ENCODE results near the gene TMEM225.
A peak's percentile ranks its signal among the peaks of the same experiment; 100 is the strongest.
"Not testable (repeated sequence)": the region's sequence is repeated elsewhere in the genome, so short reads cannot be mapped to it uniquely, and the experiment has no call there.

Gene TMEM225, protein sequence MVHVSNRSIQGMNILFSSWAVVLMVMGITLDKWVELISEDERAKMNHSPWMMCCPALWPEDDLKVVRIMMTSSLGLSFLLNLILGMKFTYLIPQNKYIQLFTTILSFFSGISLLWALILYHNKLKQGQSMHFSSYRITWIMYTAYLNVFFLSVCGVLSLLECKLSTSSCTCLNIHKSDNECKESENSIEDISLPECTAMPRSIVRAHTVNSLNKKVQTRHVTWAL

DNA sequence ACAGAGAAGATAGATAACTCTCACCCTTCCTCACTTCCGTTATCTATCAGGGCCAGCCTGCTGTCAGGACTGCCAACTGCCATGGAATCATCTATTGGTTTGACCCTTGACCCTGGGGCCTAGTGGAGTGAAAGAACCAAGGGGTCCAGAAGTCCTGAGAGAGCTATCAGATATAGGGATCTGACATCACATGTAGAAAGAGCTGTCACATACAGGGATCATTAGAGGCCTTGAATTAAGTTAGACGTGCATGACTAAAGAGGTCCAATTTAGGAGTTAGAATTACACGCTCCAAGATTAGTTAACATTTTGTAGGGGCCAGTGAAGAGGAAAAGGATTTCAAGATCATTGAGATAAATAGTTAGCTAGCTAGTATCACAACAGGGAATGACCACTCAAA, at the start of gene TMEM225:
TMEM225 (minus strand) TSS at position 101 of the 400 bp plus-strand sequence. CDS start 245 bp downstream, outside the sequence.
- no peak for DNase-seq

DNA sequence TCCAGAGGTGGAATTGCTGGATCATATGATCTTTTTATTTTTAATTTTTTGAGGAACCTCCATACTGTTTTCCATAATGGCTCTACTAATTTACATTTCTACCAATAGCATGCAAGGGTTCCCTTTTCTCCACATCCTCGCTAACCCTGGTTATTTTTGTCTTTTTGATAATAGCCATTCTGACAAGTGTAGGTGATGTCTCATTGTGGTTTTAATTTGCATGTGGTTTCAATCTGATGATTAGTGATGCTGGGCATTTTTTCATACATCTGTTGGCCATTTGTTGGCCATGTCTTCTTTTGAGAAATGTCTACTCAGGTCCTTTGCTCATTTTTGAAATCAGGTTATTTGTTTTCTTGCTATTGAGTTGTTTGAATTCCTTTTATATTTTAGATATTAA, 38.6 kb upstream of the TMEM225 start:
- DNase-seq, result no peak

DNA sequence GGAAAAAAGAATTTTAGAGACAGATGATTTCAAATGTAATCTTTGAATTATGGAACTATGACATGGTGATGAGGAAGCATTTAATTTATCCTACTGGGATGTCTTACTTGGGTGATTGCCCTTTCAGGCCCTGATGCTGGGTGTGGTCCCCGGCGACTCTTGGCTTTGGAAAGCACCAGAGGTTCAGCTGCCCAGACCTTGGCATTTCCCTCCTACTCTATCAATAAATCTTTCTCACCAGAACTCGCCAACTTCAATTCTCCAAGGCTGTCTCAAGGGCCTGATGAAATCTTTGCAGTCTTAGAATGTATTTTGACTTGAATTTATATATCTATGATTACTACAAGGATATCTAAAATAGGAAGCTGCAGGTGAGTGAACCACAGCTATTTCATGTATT, 35.5 kb upstream of the TMEM225 start:
- DNase-seq, result no peak

DNA sequence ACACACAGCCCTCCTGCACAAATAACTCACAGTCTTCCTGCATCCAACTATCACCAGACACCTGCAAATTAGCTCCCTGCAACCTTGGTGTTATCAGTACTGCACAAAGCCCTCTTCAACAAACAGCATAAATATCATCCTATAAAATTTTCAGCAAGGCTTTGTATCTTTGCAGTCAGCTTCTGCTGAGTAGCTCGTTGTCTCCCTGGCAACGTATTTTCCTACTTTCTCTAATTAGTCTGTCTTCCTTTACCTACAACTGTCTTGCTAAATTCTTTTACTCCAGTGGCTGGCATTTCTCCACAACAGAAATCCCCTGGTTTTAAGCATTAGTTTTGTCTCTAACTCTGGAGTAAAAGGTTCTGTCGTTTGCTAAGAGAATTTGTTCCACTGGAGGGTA, 20.4 kb upstream of the TMEM225 start:
- DNase-seq, result peak; percentile 24

DNA sequence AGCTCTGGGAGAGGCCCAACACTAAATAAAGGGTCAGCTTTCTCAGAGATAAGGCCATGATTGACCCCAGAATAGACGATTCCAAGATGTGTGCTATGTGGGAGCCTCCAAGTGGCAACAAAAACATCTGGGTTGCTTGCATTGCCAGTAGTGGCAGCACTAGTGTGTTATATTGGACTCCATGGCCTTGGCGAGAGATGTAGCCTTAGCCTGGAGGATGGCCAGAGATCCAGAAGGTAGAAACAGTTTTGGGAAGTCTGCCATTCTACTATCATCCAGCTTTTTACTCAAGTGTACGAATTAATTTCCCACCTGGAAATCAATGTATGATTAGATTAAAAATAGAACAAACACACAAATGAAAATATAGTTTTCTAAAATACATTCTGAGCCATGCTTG, 19.5 kb upstream of the TMEM225 start:
- no peak for DNase-seq

DNA sequence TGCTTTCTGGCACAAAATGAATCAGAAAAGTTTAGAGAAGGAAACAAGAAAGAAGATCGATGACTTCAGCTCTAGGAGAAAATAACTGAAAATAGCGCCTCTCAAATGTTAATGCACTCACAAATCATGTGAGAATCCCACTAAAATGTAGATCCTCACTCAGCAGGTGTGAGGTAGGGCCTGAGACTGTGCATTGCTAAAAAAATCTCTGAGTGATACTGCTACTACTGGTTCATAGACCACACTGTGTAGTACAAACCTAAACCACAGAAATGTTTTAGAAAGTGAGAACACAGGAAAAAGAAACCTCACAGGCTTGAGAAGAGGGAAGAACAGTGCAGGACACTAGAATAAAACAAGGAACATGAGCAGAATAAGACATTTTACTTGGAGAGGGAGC, 18.5 kb upstream of the TMEM225 start:
- DNase-seq, result no peak

DNA sequence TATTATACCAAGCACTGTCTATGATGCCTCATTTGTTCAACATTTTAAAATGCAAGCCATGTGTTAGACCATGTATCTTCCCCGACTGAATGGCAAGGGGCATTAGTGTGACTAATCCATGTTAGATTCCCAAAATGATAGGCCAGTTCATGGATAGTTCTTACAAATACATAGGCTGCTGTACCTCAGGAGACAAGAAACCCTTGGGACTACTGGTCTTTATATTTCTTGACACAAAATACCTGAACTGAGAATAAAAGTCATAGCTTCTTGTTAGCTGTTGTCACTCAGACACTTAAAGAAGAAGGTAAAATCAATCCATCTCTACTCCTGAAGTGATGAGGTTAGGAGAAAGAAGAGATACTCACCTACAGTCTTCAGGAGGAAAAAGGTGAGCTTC, 16.4 kb upstream of the TMEM225 start, which contains the start of gene OR8D4:
OR8D4 (plus strand) TSS at position 301 of the 400 bp plus-strand sequence. CDS start 4,265 bp downstream, outside the sequence.
- no peak for DNase-seq

DNA sequence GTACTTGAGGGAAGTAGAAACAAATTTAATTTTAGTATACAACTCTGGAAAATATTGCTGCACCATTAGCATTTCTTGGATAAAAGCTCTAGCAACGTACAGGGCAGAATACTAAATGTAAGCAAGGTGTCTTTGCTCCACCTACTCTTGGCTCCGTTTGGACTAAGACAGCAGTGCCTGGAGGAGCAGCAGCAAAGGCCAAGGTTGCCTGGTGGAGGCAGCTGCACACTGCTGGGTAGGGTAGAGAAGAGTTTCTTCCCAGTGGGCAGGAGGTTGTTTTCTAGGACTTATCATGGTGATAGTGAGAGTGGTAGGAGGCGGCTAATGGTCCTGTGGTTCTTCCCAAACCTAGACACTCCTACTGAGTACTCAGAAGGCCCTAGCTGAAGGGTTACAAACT, 14.3 kb upstream of the TMEM225 start:
- no peak for DNase-seq

DNA sequence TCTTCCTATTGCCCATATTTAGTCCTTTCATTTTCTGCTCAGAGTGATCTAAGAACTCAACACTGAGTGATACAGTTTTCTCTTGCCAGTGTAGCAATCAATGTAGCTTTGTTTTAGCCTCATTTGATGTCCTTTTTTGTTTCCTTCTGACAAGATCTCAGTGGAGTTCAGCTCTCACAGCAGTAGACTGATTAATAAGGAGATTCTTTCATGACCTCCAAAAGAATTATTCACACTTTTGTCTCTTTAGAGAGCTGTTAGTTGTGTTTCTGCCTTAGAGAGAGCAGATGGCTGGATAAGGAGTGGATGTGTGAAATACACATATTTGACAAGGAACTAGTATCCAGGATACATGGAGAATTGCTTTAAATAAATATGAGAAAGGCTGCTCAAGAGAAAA, 6.6 kb upstream of the TMEM225 start:
- DNase-seq, result no peak

DNA sequence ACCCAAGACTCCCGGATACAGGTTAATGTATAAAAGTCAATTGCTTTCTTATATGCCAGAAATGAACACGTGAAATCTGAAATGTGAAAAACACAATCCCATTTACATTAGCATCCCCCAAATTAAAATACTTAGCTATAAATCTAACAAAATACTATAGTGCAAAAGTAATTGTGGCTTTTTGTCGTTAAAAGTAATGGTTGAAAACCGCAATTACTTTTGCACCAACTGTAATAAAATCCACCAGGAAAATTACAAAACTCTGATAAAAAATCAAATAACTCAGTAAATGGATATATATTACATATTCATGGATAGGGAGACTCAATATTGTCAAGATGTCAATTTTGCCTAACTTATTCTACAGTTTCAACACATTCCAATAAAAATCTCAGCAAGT, 4.6 kb downstream of the TMEM225 start:
- DNase-seq, result no peak

DNA sequence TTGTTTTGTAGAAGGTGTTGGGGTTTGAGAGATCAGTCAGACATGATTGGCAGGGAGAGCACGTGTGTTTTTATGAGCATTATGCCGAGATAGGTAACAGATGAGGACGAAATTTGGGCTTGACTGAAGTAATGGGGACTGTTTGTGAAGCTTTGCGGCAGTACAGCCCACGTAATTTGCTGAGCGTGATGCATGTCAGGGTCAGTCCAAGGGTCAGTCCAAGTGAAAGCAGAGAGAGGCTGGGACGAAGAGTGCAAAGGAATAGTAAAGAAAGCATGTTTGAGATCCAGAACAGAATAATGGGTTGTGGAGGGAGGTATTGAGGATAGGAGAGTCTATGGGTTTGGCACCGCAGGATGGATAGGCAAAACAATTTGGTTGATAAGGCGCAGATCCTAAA, 17.7 kb downstream of the TMEM225 start:
- DNase-seq, result not testable (repeated sequence)

DNA sequence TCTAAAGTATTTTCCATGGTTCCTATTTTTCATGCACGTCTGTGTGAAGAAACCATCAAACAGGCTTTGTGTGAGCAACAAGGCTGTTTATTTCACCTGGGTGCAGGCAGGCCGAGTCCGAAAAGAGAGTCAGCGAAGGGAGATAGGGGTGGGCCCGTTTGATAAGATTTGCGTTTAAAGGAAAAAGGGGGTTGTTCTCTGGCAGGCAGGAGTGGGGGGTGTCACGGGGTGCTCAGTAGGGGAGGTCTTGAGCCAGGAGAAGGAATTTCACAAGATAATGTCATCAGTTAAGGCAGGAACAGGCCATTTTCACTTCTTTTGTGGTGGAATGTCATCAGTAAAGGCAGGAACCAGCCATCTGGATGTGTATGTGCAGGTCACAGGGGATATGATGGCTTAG, 20.2 kb downstream of the TMEM225 start:
- DNase-seq, result not testable (repeated sequence)

DNA sequence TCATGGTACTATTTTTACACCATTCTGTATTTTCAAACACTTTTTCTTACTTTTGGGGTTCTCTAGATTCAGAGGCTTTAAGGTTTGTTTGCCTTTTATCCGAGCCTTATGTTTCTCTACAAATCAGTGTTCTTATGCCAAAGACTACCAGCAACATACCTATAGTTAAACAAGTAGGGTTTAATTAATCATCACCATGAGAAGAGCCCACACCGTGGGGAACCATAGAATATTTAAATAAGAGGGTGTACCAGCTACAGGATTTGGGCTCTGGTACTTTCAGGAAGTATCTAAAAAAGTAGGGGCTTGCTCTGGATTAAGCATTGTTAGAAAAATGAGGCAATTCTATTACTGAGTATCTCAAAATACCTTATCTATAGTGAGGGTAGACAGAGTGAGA, 25.7 kb downstream of the TMEM225 start:
- no peak for DNase-seq

DNA sequence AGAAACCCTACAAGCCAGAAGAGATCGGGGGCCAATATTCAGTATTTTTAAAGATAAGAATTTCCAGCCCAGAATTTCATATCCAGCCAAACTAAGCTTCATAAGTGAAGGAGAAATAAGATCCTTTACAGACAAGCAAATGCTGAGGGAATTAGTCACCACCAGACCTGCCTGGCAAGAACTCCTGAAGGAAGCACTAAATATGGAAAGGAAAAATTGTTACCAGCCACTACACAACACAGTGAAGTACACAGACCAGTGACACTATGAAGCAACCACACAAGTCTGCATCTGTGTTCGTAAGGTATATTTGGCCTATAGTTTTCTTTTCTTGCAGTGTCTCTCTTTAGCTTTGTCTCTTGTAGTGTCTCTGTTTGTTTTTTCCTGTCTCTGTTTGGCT, 29.0 kb downstream of the TMEM225 start:
- no peak for DNase-seq

DNA sequence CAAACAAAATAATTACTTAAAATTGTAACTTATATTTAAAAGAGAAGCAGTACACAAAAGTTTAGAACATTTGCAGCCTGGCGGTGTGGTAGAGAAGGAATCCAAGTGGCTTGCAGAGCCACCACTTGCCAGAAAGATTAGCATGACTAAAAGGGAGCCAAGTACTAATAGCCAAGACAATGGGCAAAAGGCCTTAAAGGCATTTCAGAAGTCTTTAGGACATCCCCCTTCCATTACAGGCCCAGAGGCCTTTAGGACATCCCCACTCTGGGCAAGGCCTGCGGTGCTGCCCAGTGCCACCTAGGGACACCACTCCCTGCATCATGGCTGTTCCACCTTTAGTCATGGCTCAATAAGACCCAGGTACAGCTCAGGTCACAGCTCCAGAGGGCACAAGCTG, 32.4 kb downstream of the TMEM225 start:
- DNase-seq, result no peak

DNA sequence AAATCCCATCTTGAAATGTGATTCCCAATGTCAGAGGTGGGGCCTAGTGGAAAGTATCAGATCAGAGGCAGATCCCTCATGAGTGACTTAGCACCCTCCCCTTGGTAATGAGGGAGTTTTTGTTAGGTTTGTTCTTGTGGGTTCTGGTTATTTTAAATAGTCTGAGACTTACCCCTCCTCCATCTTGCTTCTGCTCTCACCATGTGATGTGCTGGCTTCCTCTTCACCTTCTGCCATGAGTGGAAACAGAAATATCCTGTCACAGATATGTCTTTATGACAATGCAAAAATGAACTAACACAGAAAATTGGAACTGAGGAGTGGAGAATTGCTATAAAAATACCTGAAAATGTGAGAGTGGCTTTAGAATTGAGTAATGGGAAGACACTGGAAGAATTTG, 33.1 kb downstream of the TMEM225 start:
- no peak for DNase-seq

DNA sequence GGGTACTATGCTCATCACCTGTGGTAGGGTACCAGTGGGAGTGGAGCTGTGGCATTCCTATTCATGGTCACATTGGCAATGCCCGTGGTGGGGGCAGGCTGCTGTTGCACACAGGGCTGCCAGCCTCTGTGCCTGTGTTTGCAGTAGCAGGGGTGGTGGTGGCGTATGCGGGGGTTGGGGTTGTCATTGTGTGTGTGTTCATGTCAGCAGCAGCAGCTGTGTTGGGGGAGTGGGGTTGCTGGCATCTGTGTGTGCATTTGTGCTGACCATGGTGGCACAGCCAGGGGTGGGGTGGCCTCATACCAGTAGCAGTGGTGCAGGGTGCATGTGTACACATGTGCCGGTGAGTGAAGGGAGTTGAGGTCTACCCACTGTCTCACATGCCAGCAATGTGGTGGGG, 34.4 kb downstream of the TMEM225 start:
- DNase-seq, result no peak

DNA sequence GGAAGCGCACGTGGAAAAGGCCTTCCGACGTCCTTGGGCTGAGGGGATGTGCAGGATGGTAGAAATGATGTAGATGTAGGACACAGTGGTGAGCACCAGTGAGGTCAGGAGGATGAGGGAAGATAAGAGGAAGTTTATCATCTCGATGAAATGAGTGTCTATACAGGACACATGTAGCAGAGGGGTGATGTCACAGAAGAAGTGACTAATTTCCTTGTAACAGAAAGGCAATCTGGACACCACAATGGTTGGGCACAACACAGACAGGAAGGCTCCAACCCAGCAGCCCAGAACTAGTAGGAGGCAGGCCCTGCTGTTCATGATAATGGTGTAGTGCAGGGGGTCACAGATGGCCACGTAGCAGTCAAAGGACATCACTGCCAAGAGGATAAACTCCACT, 44.3 kb downstream of the TMEM225 start:
- no peak for DNase-seq

DNA sequence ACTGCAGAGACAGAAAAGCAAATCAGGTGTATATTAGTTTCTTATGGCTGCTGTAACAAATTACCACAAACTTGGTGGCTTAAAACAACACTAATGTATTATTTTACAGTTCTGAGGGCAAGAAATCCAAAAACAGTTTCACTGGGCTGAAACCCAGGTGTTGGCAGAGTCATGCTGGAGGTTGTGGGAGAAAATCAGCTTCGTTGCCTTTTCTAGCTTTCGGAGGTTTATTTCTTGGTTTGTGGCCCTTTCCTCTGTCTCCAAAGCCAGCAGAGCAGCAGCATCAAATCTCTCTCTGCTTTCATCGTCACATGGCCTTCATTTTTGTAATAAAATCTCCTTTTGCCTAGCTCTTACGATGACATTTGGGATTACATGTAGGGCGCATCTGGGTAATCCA, 46.3 kb downstream of the TMEM225 start:
- no peak for DNase-seq

DNA sequence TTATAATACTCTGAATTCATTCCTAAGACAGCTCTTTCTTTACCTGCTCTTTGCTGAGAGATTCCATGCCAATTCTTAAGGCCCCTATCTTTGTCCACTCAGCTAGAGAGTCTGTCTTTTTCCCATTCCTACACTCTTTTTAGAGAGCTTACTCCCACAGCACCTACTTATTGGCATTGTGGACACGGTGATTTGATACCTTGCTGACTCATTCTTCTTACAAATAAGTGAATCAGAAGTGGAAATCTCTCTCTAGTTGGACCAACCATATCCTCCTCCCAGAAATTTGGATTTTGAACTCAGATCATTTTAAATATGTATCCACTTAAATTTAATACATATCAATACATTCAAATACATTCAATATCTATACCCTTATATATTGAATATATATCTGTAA, 46.8 kb downstream of the TMEM225 start:
- no peak for DNase-seq

DNA sequence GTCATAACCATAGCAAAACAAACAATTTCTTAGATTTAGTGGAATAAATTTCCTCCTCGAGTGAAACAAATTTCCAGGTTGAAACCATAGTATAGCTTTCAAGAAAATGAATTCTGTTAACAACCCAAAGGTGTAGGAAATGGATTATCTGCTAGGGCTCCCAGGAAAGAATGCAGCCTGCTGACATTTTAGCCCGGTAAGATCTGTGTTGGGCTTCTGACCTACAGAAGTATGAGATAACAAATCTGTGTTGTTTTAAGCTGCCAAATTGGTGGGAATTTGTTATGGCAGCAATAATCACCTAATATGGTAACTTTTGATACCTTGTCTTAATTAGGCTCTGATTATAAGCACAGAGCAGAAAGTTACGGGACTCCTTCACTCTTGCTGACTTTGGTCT, 47.3 kb downstream of the TMEM225 start:
- DNase-seq, result no peak

DNA sequence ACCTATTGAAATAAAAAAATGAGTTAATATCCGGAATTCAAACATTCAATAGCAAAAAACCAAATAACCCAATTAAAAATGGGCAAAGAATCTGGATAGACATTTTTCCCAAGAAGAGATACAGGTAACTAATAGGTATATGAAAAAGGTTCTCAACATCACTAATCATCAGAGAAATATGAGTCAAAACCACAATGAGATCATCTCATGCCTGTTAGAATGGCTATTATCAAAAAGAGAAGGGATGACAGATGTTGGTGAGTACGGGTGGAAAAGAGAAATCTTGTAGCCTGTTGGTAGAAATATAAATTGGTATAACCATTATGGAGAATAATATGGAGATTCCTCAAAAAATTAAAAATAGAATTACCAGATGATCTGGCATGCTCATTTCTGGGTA, 52.4 kb downstream of the TMEM225 start:
- DNase-seq, result no peak

Measured in NCI-H1105 treated with DMSO at 0.1 percent for 48 hours (cell line).